HCT116 (cell line): ENCODE measurements around the gene ANO9. TPM values are rescaled to one million over a fixed set of nuclear protein-coding genes. Genes with fewer than 3 reads are reported as not detected.

Experiments
- ATAC-seq: fragments of 200-7000 bp; cut with Tn5 transposase; 2 replicates; pipeline ENCODE4 v1.9.1; 2020; ENCODE audit warnings: mild to moderate bottlenecking, moderate library complexity
- BruUV-seq: library from RNA; stranded (reverse); fragments of 400-500 nt; replicated peaks from 2 replicates; lab custom pipeline; 2021; lab: Mats Ljungman, UMichigan
- CTCF ChIA-PET: fragments of 300-600 bp; sonication (Branson Sonifier 250); formaldehyde crosslinking; loops from one replicate; lab custom pipeline; 2021; ENCODE audit warnings: antibody characterized with exemption; lab: Charles Lee
- POLR2A ChIA-PET: fragments of 300-600, 350-600 bp; sonication (Branson Sonifier 250); formaldehyde crosslinking; loops from one replicate; lab custom pipeline; 2021; ENCODE audit warnings: antibody characterized with exemption; lab: Charles Lee
- RAD21 ChIA-PET, 2 experiments: fragments of 300-600 bp; sonication (Branson Sonifier 250); formaldehyde crosslinking; loops; one replicate each; lab custom pipeline; 2023; ENCODE audit warnings: low total read pairs in 2 of 2; ENCODE audit not compliant: uncharacterized antibody in 2 of 2, unreplicated experiment in 2 of 2, low non-redundant PET in 1 of 2; lab: Charles Lee
- DNase-seq: peaks from one replicate; pipeline ENCODE4 v3.0.0-alpha.2; 2010; ENCODE audit warnings: low read depth, low spot score
- H2AFZ ChIP-seq: fragments of 200-600 bp; shearing (Covaris generic), sonication (generic); 2 replicates; pipeline ENCODE4 v1.6.1; 2017; ENCODE audit warnings: low read depth, mixed run types, mixed read lengths, antibody characterized with exemption, low read length; ENCODE audit not compliant: poor library complexity, severe bottlenecking
- H3K27ac ChIP-seq: 2 replicates; pipeline ENCODE4 v1.5.1; 2012; ENCODE audit warnings: low read depth, low read length
- H3K27me3 ChIP-seq: fragments of 200-600 bp; sonication (generic); 2 replicates; pipeline ENCODE4 v1.6.1; 2016; ENCODE audit warnings: mixed run types, low read length, mixed read lengths; ENCODE audit not compliant: insufficient read depth
- H3K36me3 ChIP-seq, 2 experiments: fragments of 200-500 bp in 1 of 2; fragments of 200-600 bp in 1 of 2; sonication (Bioruptor generic) in 1 of 2; sonication (generic) in 1 of 2; 2 replicates each; pipeline versions ENCODE4 v1.5.1 to v1.6.1; 2014 to 2016; ENCODE audit warnings: low read length in 2 of 2, inconsistent platforms in 1 of 2, mixed read lengths in 1 of 2, mixed run types in 1 of 2; ENCODE audit not compliant: insufficient read depth in 2 of 2, control insufficient read depth in 1 of 2
- H3K4me1 ChIP-seq, 2 experiments: fragments of 200-600 bp in 1 of 2; sonication (generic) in 1 of 2; 2 replicates each; pipeline versions ENCODE4 v1.5.1 to v1.6.1; 2012 to 2017; ENCODE audit warnings: low read length in 2 of 2, inconsistent platforms in 1 of 2, mild to moderate bottlenecking in 1 of 2, mixed read lengths in 1 of 2, mixed run types in 1 of 2, moderate library complexity in 1 of 2; ENCODE audit not compliant: insufficient read depth in 2 of 2, control insufficient read depth in 1 of 2
- H3K4me2 ChIP-seq: fragments of 200-600 bp; sonication (generic); 2 replicates; pipeline ENCODE4 v1.6.1; 2017; ENCODE audit warnings: mixed run types, low read length, mixed read lengths
- H3K4me3 ChIP-seq, 2 experiments: fragments of 200-600 bp in 1 of 2; sonication (generic) in 1 of 2; replicated peaks in 1 of 2; 2 replicates each; pipeline ENCODE4 v1.5.1; 2011 to 2016; ENCODE audit warnings: low read length in 2 of 2, control low read depth in 1 of 2, low read depth in 1 of 2, mild to moderate bottlenecking in 1 of 2, mixed read lengths in 1 of 2, mixed run types in 1 of 2
- H3K79me2 ChIP-seq: fragments of 200-600 bp; sonication (generic); 2 replicates; pipeline ENCODE4 v1.6.1; 2017; ENCODE audit warnings: mild to moderate bottlenecking, mixed run types, low read length, moderate library complexity, mixed read lengths; ENCODE audit not compliant: insufficient read depth
- H3K9ac ChIP-seq: fragments of 200-600 bp; sonication (generic); 2 replicates; pipeline ENCODE4 v1.6.1; 2016; ENCODE audit warnings: low read length, mixed read lengths
- H3K9me2 ChIP-seq: fragments of 200-600 bp; sonication (generic), shearing (Covaris generic); 2 replicates; pipeline ENCODE4 v1.6.1; 2017; ENCODE audit warnings: mixed run types, mild to moderate bottlenecking, moderate library complexity; ENCODE audit not compliant: insufficient read depth
- H3K9me3 ChIP-seq, 2 experiments: fragments of 200-500 bp in 1 of 2; fragments of 200-600 bp in 1 of 2; sonication (Bioruptor generic) in 1 of 2; sonication (generic) in 1 of 2; 2 replicates each; pipeline ENCODE4 v1.6.1; 2014 to 2017; ENCODE audit warnings: low read length in 2 of 2, mixed read lengths in 2 of 2, inconsistent platforms in 1 of 2, low read depth in 1 of 2, mild to moderate bottlenecking in 1 of 2, mixed run types in 1 of 2, moderate library complexity in 1 of 2; ENCODE audit not compliant: control insufficient read depth in 1 of 2, insufficient read depth in 1 of 2
- H4K20me1 ChIP-seq: fragments of 200-600 bp; sonication (generic), shearing (Covaris generic); 2 replicates; pipeline ENCODE4 v1.6.1; 2017; ENCODE audit warnings: mixed run types, mild to moderate bottlenecking, moderate library complexity; ENCODE audit not compliant: insufficient read depth
- FOSL1 ChIP-seq: IDR thresholded peaks from 2 replicates; pipeline ENCODE4 v1.6.1; 2012; ENCODE audit warnings: low read depth
- SP1 ChIP-seq: IDR thresholded peaks from 2 replicates; pipeline ENCODE4 v1.6.1; 2012; ENCODE audit warnings: low read depth
- SRF ChIP-seq: IDR thresholded peaks from 2 replicates; pipeline ENCODE4 v1.6.1; 2012; ENCODE audit warnings: low read depth
- intact Hi-C: fragments of 100-400 bp; cut with micrococcal nuclease; formaldehyde crosslinking; loops from 2 replicates; pipeline ENCODE4 v1.10.0; 2022
- total RNA-seq: library from RNA; stranded (reverse); gene quantifications from one replicate; pipeline ENCODE4 v1.2.1, GENCODE V29; 2021; ENCODE audit not compliant: unreplicated experiment

The ANO9 gene
- total RNA-seq, 1 experiment from 2014 or later, result 70.3 TPM

DNA sequence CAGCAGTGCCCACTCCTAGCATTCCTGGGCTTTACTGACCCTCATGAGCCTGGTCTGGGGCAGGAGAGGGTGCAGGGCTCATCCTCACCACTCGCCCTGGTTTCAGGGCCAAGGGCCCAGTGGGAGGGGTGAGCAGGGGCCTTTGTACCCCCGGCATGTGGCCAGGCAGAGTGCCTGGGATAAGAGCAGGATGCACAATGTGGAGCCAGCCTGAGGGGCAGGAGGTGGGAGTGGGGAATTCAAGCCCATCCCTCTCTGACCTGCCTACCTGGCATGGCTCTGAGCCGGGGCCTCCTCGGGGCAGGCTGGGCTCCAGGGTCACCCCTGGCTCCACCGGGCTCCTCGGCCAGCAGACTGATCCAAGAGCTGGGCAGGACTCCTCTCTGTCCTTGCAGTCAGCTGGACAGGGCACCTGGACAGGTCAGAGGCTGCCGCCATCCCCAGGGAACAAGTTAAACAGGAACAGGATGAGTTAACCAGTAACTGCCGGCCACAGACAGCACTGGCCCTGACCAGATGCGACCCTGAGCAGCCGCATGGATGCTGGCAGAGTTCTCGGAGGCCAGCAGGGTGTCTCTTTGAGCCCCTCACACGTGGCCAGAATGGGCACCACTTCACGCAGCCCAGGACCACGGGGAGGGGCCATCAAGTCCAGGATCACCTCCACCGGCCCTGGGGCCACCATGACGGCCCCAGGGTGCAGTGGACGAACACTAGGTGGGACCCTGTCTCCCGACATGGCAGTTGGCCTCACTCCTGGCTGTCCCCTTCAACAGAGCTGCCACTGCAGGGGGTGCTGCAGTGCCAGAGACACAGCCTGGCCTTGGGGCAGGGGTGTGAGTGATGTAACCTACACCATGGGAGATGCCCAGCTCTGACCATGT is 32.0 kb downstream of the ANO9 start:
- no peaks in the 10 kb centered on the region for H3K9me3 ChIP-seq
- RAD21 ChIA-PET, result no interaction called here
- H3K27ac ChIP-seq, result no peak overlapping the region
- TF ChIP-seq SP1, result no peak
- TF ChIP-seq FOSL1, result no peak
- ATAC-seq (no peak), DNase-seq (no peak)
- H3K9ac ChIP-seq, result no peak overlapping the region
- no peaks in the 10 kb centered on the region; a peak in 2 of 4 replicates for H3K36me3 ChIP-seq
- no TSS peak for BruUV-seq
- CTCF ChIA-PET, result no interaction called here
- H3K27me3 ChIP-seq, result no peaks in the 10 kb centered on the region
- intact Hi-C loops, result loop anchor here (5.0 kb wide), 1 partner anchor 37 kb away; no protein-coding TSS in a partner anchor
- H3K9me2 ChIP-seq, result no peaks in the 10 kb centered on the region
- no peak overlapping the region for H2AFZ ChIP-seq
- H3K4me2 ChIP-seq, result no peak overlapping the region
- H3K4me1 ChIP-seq, result peaks cover 14 to 48% of the 10 kb centered on the region in 2 experiments
- H3K79me2 ChIP-seq, result no peaks in the 10 kb centered on the region
- POLR2A ChIA-PET, result no interaction called here
- no peaks in the 10 kb centered on the region for H4K20me1 ChIP-seq
- no peak overlapping the region for H3K4me3 ChIP-seq

GRCh38 chr11:409008-409599 is 32.7 kb downstream of the ANO9 start:
- Histone ChIP-seq H3K9ac (no peak overlapping the region), H3K27me3 (no peaks in the 10 kb centered on the region), H3K79me2 (no peaks in the 10 kb centered on the region), H3K36me3 (peaks cover 0 to 2% of the 10 kb centered on the region in 2 experiments; a peak in 2 of 4 replicates), H3K9me3 (no peaks in the 10 kb centered on the region), H3K4me3 (no peak overlapping the region), H4K20me1 (no peaks in the 10 kb centered on the region), H3K27ac (no peak overlapping the region), H3K4me2 (no peak overlapping the region), H3K4me1 (peaks cover 14 to 42% of the 10 kb centered on the region in 2 experiments), H3K9me2 (no peaks in the 10 kb centered on the region), H2AFZ (no peak overlapping the region)
- RAD21 ChIA-PET, result no interaction called here
- no peak for TF ChIP-seq FOSL1
- no peak for TF ChIP-seq SRF
- POLR2A ChIA-PET, result no interaction called here
- DNase-seq, result no peak
- CTCF ChIA-PET, result no interaction called here
- no peak for ATAC-seq
- BruUV-seq, result no TSS peak
- intact Hi-C loops, result loop anchor here (5.0 kb wide), 1 partner anchor 38 kb away; no protein-coding TSS in a partner anchor
